IPS-NIHi7 (cell line): ENCODE results near the gene MOXD1.

Experiments
- DNase-seq: peaks from one replicate; pipeline ENCODE4 v3.0.0; 2012; ENCODE audit warnings: mixed read lengths; ENCODE audit errors: extremely low spot score

Gene MOXD1

GRCh38 chr6:132400883-132401617 is at the start of gene MOXD1:
Gene MOXD1, minus strand, starts transcription at chr6:132401475. Its CDS starts 49 bp downstream, at chr6:132401426.
- DNase-seq = peak; percentile 77

DNA sequence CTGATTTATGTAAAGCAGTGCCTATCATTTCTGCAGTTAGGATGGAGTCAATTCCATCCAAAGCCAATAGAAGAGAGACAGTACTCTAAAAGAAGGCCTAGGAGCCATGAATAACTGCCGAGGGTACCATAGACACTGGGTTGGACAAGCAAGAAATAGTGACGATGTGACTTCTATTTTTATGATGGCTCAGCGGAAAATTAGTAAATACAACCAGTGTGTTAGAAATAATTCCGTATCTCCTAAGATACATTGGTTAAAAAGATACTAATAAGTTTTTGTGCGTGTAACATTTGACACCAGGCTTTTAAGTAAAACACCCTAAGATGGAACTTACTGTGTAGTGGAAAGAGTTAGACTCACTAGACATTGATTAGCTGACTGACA is 45.6 kb upstream of the MOXD1 start:
- no peak for DNase-seq

GRCh38 chr6:132446141-132446854 is 45.0 kb upstream of the MOXD1 start:
- no peak for DNase-seq

DNA sequence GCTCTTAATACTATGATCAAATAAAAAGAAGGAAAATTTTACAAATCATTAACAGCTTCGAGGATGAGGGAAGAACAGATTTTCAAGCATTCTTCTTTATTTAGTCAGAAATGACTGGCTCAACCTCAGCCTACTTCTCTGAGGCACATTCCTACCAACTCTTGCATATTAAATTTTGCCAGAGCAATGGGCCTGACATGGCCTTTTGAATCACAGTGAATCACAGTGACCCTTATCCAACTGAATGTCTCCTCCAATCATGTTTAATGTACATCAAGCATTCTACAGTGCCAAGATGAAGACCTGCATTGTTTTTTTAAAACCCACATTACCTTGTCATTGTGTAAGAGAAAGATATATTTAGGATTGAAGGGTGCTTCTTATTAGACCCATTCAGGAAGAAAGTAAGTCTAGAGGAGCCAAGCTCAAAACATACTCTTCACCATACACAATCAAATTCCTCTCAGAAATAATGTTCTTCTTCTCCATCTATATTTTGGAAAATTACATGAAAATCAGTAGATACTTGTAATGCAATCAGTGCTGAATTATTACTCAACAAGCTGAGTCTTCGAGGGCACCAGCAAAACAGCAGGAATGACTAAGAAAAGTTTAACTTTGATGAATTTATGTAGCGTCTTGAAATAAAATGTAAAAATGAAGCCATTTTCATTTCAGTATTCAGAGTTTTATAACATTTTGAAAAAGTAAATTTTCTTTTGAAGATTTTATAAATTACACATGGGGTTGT is 44.1 kb upstream of the MOXD1 start:
- no peak for DNase-seq

DNA sequence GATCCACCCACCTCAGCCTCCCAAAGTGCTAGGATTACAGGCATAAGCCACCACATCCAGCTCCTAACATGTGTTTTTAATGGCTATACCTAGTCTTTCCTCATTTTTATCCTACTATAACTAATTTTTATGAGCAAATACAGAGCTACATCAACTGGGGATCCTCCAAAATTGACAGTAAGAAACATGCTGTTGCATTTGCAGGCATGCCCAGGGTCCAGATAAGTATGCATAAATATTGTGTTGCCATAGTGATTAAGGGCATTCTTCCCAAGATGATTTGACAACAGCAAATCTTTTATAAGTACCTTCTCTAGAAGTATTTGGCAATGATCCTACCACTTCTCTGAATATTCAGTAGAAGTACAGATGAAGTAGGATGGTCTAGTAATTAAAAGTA is 41.9 kb upstream of the MOXD1 start:
- no peak for DNase-seq

- DNase-seq = no peak
These were observed 28.8 kb upstream of the MOXD1 start for GRCh38 chr6:132430110-132430509.

DNA sequence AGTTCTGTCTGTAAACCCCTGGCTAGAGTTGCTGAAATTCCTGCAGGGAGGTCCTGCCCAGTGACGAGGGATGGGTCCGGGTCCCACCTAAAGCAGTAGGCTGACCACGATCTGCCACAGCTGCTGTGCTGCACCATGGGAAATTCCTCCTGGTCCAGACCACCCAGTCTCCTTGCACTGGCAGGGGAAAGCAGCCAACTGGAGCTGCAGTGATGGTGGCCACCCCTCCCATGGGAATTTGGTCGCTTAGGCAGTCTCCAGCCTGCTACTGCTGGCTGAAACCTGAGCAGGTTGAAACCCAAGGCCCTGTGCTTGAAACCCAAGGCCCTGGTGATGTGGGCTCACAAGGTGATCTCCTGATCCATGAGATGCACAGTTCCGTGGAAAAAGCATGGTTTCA is 23.9 kb upstream of the MOXD1 start:
- DNase-seq = no peak

DNA sequence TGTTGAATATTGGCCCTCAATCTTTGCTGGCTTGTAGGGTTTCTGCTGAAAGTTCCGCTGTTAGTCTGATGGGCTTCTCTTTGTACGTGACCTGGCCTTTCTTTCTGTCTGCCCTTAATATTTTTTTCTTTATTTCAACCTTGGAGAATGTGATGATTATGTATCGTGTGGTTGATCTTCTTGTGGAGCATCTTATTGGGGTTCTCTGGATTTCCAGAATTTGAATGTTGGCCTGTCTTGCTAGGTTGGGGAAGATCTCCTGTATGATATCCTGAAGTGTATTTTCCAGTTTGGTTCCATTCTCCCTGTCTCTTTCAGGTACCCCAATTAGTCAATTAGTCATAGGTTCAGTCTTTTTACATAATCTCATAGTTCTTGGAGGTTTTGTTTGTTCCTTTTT is 22.6 kb upstream of the MOXD1 start:
- no peak for DNase-seq

DNA sequence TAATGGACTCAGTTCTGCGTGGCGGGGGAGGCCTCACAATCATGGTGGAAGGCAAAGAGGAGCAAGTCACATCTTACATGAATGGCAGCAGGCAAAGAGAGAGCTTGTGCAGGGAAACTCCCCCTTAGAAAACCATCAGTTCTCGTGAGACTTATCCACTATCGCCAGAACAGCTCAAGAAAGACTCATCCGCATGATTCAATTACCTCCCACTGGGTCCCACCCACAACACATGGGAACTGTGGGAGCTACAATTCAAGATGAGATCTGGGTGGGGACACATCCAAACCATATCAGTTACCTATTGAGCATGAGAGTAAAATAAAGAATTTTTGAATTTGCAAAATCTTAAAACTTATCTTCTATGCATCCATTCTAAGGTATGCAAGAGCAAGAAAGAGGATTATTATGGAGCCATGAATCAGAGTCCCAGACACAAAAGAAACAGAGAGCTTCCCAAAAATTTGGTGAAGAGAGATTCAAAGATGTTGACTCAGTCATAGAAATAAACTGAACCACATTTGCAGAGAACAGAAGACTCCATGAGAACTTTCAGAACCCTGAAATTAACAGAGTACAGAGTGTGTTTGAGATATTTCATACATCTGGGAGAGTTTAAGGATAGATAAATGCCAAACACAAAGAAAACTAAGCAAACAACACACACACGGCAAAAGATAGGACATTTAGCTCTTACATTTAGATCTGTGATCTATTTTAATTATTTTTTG is 17.1 kb upstream of the MOXD1 start:
- no peak for DNase-seq

DNA sequence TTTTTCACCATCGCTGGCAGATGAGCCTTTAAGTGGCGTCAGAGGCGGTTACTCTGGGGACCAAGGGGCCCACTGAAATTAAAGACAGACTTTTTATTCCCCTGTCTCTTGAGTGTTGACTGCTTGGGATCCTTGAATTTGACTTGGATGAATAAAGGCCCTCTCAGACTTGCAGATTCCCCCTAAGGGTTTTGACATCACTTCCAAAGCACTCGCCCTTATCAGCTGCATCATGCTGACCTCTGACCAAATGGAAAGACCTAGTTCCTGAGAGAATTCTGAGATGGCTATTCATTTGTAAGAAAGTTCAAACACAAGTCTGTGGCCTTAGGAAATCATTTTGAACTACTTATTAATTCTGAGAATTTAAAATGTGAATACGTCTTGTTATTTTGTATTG is 13.5 kb upstream of the MOXD1 start:
- DNase-seq = no peak

DNA sequence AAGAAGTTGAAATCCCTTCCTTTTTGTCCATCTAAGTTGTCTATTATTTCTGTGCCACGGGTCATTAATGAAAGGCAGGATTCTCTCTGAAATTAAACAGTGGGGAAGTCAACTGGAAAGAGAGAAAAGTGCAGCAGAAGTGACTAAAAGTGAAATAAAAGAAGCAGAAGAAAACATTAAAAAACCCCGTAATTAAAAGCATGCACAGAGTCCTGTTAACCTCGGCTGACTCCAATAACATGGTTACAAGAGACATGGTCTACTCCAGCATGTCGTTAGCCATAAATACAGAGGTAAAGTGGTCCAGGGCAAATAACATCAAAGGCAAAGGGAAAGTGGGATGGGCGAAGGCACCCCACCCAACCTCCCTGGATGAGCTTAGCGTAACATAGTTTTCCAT is 13.0 kb upstream of the MOXD1 start:
- DNase-seq = no peak

- no peak for DNase-seq
These were observed 12.2 kb upstream of the MOXD1 start for GRCh38 chr6:132413499-132413802.

- no peak for DNase-seq
These were observed 11.6 kb upstream of the MOXD1 start for GRCh38 chr6:132412656-132413498.

GRCh38 chr6:132411296-132411695 is 10.0 kb upstream of the MOXD1 start:
- DNase-seq = no peak

DNA sequence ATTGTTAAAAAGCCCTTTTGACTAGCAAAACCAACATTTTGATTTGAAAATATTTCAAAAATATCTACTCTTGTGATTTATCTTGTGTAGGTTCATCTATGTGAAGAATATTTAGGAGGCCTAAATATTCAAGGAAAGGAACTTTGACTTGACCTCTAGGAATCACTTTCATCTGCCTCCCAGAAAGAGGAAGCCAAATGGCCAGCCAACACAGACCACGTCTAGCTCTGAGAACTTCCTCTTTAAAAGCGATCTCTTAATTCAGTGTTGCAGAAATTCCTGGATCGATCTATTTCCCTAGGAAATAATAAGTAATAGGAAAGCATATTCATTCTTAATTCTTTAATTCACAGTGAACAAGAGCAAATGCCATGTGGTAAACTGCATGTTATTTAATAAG is 9.6 kb upstream of the MOXD1 start:
- no peak for DNase-seq

DNA sequence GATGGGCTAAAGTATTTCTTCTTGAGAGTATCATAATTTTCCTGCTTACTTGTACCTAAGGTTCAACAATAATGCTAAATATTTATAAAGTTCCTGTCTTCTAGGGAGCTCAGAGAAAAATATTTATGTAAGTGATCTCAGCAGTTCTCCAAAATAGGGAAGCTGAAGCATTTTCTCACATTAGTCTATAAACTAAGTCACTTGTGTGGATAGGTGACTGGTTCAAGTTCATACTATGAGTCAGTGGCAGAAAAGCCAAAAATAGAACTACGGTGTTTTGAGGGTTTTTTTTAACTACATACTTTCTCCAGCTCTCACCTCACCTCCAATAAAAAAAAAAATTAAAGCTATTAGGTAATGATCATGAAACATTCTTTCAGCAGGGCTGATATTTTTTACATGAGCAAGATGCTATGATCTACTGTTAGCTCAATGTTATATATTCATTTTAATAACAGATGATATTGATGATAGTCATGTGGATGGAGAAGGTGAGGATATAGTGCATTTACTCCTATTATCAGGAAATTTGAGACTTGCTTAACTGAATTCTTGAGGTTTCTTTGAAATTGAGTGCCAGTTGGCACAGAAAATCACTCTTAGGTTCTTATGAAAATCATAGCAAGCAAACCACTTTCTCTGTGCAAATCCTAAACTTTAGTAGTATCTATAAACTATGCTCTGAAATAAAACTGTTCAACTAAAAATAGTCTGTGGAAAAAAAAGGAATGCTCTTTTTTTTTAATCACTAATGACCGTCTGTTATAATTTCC is 4.1 kb upstream of the MOXD1 start:
- DNase-seq = no peak

DNA sequence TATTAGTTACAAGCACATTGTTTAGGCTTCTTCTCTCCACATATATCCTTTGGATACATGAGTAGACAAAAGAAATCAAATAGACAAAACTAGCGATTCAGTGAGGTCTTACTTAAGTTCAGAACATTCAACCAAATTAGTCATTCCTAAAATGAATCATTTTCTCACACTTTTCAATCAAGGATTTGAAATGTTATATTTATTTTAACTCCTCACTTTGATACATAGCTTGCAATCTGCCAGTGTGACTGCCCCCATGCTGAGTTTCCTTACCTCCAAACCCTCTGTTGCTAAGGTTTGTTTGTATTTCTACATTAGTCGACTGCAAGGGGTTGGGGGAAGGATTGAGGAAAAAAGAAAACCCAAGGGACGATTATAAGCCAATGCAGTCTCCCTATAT is 3.5 kb upstream of the MOXD1 start:
- DNase-seq = no peak

- no peak for DNase-seq
These were observed 3.1 kb upstream of the MOXD1 start for GRCh38 chr6:132404330-132404729.

GRCh38 chr6:132401618-132402285 is 477 bp upstream of the MOXD1 start:
- DNase-seq = no peak

GRCh38 chr6:132400555-132400882 is 756 bp downstream of the MOXD1 start:
- no peak for DNase-seq
